Endodermal cell (in vitro differentiated cells): ENCODE results near the gene C3orf49. TPM values are rescaled to one million over a fixed set of nuclear protein-coding genes. Genes with fewer than 3 reads are reported as not detected.

Experiments used
- DNase-seq: peaks from one replicate; pipeline ENCODE4 v3.0.0-alpha.2; 2017
- H3K27ac ChIP-seq: 2 replicates; pipeline ENCODE4 v1.5.1; 2013; ENCODE audit warnings: mild to moderate bottlenecking, low read depth, low read length, moderate library complexity
- H3K27me3 ChIP-seq: 2 replicates; pipeline ENCODE4 v1.6.1; 2013; ENCODE audit warnings: mild to moderate bottlenecking, low read length, moderate library complexity; ENCODE audit not compliant: insufficient read depth, control insufficient read depth, poor library complexity, severe bottlenecking
- H3K36me3 ChIP-seq: 2 replicates; pipeline ENCODE4 v1.7.0; 2013; ENCODE audit warnings: mild to moderate bottlenecking, low read length, moderate library complexity; ENCODE audit not compliant: control insufficient read depth, insufficient read depth
- H3K4me1 ChIP-seq: one replicate; pipeline ENCODE4 v1.7.0; 2013; ENCODE audit warnings: low read length; ENCODE audit not compliant: control insufficient read depth, insufficient read depth
- H3K4me3 ChIP-seq: 2 replicates; pipeline ENCODE4 v1.5.1; 2013; ENCODE audit warnings: mild to moderate bottlenecking, low read length, moderate library complexity
- H3K9ac ChIP-seq: 2 replicates; pipeline ENCODE4 v1.6.1; 2013; ENCODE audit warnings: mild to moderate bottlenecking, low read length, moderate library complexity; ENCODE audit not compliant: poor library complexity, severe bottlenecking; ENCODE audit errors: extremely low read depth
- H3K9me3 ChIP-seq: 2 replicates; pipeline ENCODE4 v1.6.1; 2013; ENCODE audit warnings: mild to moderate bottlenecking, low read length, moderate library complexity; ENCODE audit not compliant: control insufficient read depth
- H3K27ac Mint-ChIP-seq: 2 replicates; pipeline ENCODE4 v1.8.0; 2020; ENCODE audit warnings: mixed read lengths
- H3K27me3 Mint-ChIP-seq: 2 replicates; pipeline ENCODE4 v1.8.0; 2021; ENCODE audit warnings: mild to moderate bottlenecking, mixed read lengths; ENCODE audit not compliant: insufficient read depth
- H3K36me3 Mint-ChIP-seq: 2 replicates; pipeline ENCODE4 v1.8.0; 2020; ENCODE audit warnings: low read depth, mixed read lengths
- H3K4me1 Mint-ChIP-seq: 2 replicates; pipeline ENCODE4 v1.8.0; 2020; ENCODE audit warnings: mixed read lengths
- H3K4me3 Mint-ChIP-seq: 2 replicates; pipeline ENCODE4 v1.8.0; 2020; ENCODE audit warnings: mild to moderate bottlenecking, moderate library complexity, mixed read lengths
- H3K9me3 Mint-ChIP-seq: 2 replicates; pipeline ENCODE4 v1.8.0; 2020; ENCODE audit warnings: mild to moderate bottlenecking, mixed read lengths
- CTCF ChIP-seq: fragments of 200-600 bp; sonication (generic); conservative IDR thresholded peaks from 2 replicates; pipeline ENCODE4 v1.5.0; 2021; ENCODE audit warnings: antibody characterized with exemption, mild to moderate bottlenecking
- WGBS, 2 experiments: methylation state at CpG; one replicate each; pipeline versions ENCODE4 v1.1.5 to v1.1.7; 2013; ENCODE audit warnings: missing lambda C conversion rate in 2 of 2, mixed read lengths in 1 of 2; ENCODE audit not compliant: insufficient coverage in 1 of 2, insufficient read length in 1 of 2; 5-methylcytosine and 5-hydroxymethylcytosine counted together
- total RNA-seq, 2 donors: library from RNA; stranded (reverse); fragmentation: NEBNext Ultra II Directional in 1 of 2; extraction: Animal tissue kit (Norgen Biotek cat#: 25700) in 1 of 2; gene quantifications; 2 replicates in 1 of 2; 3 replicates in 1 of 2; pipeline ENCODE4 v1.2.1, GENCODE V29; 2021

C3orf49 gene
- total RNA-seq, 2 donors from 2014 or later = not detected

GRCh38 chr3:63880653-63881052 is 61.6 kb downstream of the C3orf49 start:
- Mint-ChIP-seq H3K4me3 (no peak overlapping the region), H3K27me3 (no peaks in the 10 kb centered on the region), H3K27ac (no peak overlapping the region), H3K36me3 (peaks cover 4% of the 10 kb centered on the region), H3K9me3 (no peaks in the 10 kb centered on the region), H3K4me1 (peaks cover 52% of the 10 kb centered on the region)
- WGBS, 2 experiments = 91 to 100% methylated on average over 1 to 5 of the region's 5 CpGs
- Histone ChIP-seq H3K27me3 (no peaks in the 10 kb centered on the region), H3K4me3 (no peak overlapping the region), H3K27ac (no peak overlapping the region), H3K9ac (no peak overlapping the region), H3K9me3 (no peaks in the 10 kb centered on the region), H3K4me1 (peaks cover 22% of the 10 kb centered on the region), H3K36me3 (no peaks in the 10 kb centered on the region)
- no peak for DNase-seq
- TF ChIP-seq CTCF = no peak

GRCh38 chr3:63886858-63887257 is 67.8 kb downstream of the C3orf49 start:
- Mint-ChIP-seq H3K27me3 (no peaks in the 10 kb centered on the region), H3K4me3 (no peak overlapping the region), H3K27ac (no peak overlapping the region), H3K9me3 (no peaks in the 10 kb centered on the region), H3K36me3 (peaks cover 4% of the 10 kb centered on the region), H3K4me1 (peaks cover 9% of the 10 kb centered on the region)
- Histone ChIP-seq H3K9me3 (no peaks in the 10 kb centered on the region), H3K36me3 (peaks cover 10% of the 10 kb centered on the region), H3K27ac (no peak overlapping the region), H3K9ac (no peak overlapping the region), H3K4me3 (no peak overlapping the region), H3K27me3 (no peaks in the 10 kb centered on the region), H3K4me1 (no peaks in the 10 kb centered on the region)
- no peak for TF ChIP-seq CTCF
- DNase-seq = no peak
- 95 to 100% methylated on average over 3 of the region's 3 CpGs for WGBS, 2 experiments

- no peak for DNase-seq
- Histone ChIP-seq H3K4me1 (peaks cover 9% of the 10 kb centered on the region), H3K36me3 (peaks cover 12% of the 10 kb centered on the region), H3K4me3 (no peak overlapping the region), H3K9ac (no peak overlapping the region), H3K9me3 (no peaks in the 10 kb centered on the region), H3K27me3 (no peaks in the 10 kb centered on the region), H3K27ac (no peak overlapping the region)
- peaks cover 19% of the 10 kb centered on the region for H3K4me1 Mint-ChIP-seq
- peaks cover 2% of the 10 kb centered on the region for H3K36me3 Mint-ChIP-seq
- H3K27me3 Mint-ChIP-seq = no peaks in the 10 kb centered on the region
- TF ChIP-seq CTCF = no peak
- H3K27ac Mint-ChIP-seq = no peak overlapping the region
- no peaks in the 10 kb centered on the region for H3K9me3 Mint-ChIP-seq
- WGBS, 2 experiments = 89 to 98% methylated on average over 2 to 4 of the region's 5 CpGs
- H3K4me3 Mint-ChIP-seq = no peak overlapping the region
Measured at GRCh38 chr3:63891518-63891917, 72.4 kb downstream of the C3orf49 start.
